HG03280 (cell line): Measurements from ENCODE around the gene CCDC34.

ENCODE experiments used
- ATAC-seq: cut with Tn5 transposase; IDR thresholded peaks from one replicate; pipeline ENCODE4 v1.9.1; 2021; ENCODE audit warnings: mild to moderate bottlenecking, moderate library complexity; ENCODE audit not compliant: unreplicated experiment

CCDC34 gene

DNA sequence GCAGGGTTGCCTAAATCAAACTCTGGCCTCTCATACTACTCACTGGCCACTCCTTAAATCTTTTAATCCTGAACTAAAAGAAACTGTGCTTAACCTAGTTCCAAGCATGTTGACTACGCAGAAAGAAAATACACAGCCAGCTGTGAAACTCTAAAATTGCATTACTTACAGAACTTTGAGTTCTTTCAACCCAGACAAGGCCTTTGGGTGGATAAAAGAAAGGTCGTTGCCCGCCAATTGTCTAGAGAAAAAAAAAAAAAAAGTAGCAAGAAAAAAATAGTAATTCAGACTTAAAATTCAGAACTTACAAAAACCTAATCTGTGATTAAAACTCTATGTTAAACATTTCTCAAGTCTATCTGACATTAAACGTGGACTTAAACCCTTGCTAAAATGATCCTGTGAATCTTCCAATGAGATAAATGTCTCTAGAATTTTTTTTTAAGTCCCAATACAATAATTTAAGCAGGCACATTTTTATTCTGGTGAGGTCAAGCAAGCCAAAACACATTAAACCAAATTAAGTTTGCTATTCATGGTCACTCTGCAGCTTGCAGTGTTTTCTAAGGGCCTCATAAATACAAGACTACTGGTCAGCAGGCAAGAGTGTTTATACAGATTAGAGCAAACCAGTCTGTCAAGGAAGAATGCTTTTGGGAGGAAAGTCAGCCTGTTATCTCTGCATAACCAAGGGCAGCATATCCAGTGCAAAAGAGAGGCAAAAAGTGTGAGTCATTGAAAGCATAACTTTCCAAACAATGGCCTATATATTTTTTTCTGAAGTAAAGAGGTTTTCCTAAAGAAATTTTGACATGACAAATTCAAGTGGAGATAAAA, 29.5 kb upstream of the CCDC34 start:
- no peak for ATAC-seq

- ATAC-seq: no peak
Measured at GRCh38 chr11:27391331-27392015, 28.5 kb upstream of the CCDC34 start.

DNA sequence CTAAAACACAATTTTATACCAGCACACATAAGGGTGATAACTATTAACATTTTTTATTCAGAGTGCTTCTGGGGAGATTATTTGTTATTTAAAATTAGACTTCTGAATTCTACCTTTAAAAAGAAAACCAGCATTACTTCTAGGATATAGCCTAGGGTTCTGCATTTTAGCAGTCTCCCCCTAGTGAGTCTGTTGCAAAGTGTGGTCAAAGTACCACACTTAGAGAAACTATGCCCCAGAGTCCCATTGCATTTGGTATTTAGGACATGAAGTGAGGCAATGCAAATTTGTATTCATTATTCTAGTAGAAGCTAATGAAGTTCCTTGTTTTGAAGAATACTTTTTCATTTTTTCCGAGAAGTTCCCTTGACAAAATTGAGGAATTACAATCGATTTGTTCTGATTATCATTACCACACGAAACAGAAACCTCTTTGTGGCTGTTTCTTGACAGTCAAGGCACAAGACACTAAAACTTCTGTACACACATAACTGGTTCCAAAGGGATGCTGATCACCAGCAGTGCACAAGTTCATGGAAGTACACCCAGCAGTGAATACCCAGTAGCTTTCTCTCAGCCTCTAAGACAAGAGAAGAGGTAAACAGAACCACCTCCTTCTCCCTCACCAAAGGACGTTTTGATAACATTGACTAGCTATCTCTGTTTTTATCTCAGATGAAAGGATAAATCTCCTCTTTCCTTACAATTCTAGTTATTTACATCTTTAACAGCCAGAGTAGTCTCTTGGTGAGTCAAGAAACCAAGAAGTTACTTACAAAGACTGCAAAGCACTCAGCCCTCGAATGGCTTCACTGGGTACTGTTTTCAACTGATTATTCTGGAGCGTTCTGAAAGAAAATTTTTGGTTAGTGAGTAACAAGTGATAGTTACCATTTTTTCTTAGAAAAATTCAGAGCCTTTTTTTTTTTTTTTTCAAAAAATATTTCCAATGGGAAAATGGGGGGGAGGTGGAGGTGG, 27.6 kb upstream of the CCDC34 start:
- ATAC-seq: no peak

- no peak for ATAC-seq
Measured at GRCh38 chr11:27388869-27389268, 25.9 kb upstream of the CCDC34 start.

- ATAC-seq: no peak
Measured at GRCh38 chr11:27388001-27388400, 25.0 kb upstream of the CCDC34 start.

DNA sequence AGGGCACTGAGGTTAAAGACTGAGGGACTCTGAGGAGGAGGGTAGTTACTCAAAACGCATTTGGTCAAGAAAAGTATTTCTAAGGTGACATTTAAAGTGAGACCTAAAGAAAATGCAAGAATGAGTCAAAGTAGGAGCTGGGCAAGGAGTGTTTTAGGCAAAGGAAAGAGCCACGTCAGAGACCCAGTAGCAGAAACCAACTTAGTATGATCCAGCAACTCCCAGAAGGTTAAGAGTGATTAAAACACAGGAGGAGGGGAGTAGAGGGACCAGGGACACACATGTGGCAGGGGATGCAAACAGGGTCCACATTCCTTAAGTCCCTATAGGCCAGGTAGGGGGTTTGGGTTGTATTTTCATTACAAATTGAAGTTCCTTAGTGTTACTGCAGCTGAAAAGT, 24.3 kb upstream of the CCDC34 start:
- ATAC-seq: no peak

DNA sequence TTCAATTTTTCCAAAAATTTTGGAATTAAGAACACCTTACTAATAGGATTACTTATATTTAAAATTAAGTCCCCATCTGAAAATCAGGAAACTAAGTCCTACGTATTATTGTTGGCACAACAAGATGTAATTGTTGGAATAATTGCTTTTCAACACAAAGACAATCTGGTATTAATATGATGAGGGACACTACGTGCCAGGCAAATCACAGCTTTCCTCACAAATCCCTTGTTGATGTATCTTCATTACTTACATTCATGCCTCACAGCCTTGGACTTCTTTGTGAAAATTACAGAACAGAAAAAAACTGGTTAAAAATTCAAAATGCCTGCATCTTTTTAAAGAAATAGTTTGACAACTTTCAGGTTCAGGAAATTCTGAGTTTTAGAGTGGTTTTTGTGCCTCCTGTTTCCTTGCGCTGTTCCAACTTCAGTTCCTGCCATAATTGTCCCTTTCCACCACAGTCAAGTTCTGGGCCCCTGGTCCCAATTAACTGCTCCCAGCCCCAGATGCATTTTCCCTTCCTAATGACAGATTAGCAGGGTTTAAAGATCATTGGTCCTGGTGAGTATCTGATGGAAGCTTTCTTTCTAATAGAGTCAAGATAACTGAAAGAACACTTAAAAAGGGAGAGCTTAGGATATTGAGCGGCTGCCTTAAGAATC, 23.3 kb upstream of the CCDC34 start:
- no peak for ATAC-seq

DNA sequence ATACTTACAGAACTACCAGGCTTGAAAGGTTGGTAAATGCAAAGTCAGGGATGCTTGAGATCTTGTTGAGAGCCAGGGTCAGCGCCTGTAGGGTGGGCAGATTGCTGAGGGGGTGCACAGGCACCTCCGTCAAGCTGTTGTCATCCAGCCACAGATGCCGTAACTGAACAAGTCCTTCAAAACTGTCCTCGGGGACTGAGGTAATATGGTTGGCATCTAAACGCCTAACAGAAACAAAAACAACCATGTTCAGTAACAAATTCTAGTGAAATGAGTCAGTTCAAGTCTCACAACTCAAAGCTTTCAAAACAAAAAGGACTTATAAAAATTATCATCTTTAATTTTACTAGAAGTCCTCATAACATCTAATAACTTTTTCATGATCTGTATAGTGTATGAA, 22.2 kb upstream of the CCDC34 start:
- no peak for ATAC-seq

DNA sequence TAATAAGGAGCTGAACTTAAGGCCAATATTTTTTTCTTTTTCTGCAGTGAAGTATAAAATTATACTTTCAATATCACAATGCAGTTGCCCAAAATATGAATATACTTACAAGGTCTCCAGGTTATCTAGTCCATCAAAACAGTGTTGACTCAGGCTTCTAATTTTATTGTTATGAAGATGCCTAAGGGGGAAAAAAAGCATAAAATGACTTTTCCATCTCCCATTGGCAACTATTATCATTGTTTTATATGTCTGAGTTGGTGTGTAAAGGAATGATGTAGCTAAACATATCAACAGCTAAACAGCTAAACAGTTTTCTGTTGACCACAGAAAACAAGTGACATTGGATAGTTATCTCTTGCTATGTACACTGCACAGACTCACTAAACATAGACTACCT, 21.2 kb upstream of the CCDC34 start:
- no peak for ATAC-seq

- no peak for ATAC-seq
Measured at GRCh38 chr11:27383645-27384044, 20.6 kb upstream of the CCDC34 start.

DNA sequence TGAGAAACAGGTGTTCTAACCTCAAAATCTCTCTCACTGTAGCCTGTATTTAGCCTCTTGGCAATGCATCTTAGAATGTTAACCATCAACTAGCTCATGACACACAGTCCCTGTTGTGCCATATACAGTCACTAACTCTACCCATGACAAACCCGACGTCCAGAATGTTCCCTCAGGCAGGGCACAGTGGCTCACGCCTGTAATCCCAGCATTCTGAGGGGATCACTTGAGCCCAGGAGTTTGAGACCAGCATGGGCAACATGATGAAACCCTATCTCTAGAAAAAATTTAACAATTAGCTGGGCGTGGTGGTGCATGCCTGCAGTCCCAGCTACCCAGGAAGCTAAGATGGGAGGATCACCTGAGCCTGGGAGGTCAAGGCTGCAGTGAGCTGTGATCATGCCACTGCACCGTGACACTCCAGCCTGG, 18.2 kb upstream of the CCDC34 start:
- no peak for ATAC-seq

DNA sequence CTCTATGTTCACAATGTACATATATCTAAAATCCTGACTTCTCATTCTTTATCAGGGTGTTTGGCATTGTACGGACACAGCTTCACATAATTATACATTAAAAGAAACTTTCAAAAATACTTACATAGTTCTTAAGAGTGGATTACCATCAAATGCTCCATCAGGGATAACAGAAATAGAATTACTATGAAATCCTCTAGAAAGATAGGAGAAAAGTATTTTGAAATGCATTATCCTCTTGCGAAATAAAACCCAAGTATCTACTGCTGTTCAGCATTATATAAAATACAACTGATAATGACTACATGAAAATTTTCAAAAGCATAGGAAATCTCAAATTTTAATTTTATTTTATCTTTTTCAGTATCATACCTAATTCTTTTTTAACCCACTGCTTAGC, 17.8 kb upstream of the CCDC34 start:
- ATAC-seq: no peak

GRCh38 chr11:27379449-27379848, 16.4 kb upstream of the CCDC34 start:
- ATAC-seq: no peak

DNA sequence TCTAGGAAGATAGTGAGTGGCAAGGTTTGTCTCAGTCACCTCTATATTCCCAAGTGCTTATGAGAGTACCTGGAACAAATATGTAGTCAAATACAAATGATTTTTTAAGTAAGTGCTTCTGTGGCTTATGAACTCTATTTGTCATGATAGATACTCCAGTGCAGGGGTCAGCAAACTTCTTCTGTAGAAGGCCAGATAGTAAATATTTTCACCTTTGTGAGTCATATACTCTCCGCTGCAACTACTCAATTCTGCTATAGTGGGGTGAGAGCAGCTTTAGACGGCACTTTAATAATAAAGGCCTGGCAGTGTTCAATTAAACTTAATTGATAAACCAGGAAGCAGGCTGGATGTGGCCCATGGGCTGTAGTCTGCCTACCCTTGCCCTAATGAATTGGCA, 12.4 kb upstream of the CCDC34 start:
- ATAC-seq: no peak

GRCh38 chr11:27373856-27374602, 11.0 kb upstream of the CCDC34 start:
- ATAC-seq: no peak

GRCh38 chr11:27373392-27373791, 10.4 kb upstream of the CCDC34 start:
- no peak for ATAC-seq

DNA sequence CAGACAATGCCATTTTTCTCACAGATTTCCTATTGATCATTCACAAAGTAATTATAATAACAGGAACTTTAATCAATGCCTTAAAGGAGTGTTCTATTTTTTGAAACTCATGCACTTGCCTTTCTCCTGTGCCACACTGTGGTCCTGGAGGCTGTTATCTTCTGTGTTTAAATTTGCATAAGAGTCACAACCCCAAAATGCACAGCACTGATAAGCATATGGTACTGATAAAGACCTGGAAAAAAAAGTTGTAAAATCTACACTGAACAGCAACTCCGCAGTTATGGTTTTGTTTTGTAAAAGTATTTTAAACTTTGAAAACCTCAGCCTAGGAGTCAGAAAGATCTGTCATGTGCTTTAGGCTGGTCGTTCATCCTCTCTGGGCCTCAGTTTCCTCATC, 9.1 kb upstream of the CCDC34 start:
- ATAC-seq: no peak

- no peak for ATAC-seq
Measured at GRCh38 chr11:27371489-27371888, 8.5 kb upstream of the CCDC34 start.

DNA sequence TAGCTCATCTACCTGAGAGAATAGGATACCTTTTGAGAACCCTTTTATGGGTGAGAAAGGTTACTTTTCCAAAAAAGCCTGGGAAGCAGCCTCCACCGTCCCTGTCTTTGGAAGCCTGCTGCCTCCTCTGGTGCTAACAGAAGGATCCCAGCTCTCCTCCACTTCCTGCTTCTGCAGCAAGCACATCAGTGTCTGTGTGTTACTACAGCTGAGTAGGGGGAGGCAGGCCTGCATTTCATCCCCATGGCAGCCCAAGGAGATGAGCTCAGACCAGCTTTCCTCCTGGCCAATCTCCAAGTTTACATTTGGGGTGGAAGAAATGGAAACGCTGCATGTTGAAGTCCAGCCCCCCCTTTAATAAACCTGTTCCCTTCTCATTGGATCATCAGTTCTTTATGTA, 7.4 kb upstream of the CCDC34 start:
- no peak for ATAC-seq

GRCh38 chr11:27367881-27368280, 4.9 kb upstream of the CCDC34 start:
- ATAC-seq: no peak
